ENCODE results near the gene MPHOSPH9.

The MPHOSPH9 gene

DNA sequence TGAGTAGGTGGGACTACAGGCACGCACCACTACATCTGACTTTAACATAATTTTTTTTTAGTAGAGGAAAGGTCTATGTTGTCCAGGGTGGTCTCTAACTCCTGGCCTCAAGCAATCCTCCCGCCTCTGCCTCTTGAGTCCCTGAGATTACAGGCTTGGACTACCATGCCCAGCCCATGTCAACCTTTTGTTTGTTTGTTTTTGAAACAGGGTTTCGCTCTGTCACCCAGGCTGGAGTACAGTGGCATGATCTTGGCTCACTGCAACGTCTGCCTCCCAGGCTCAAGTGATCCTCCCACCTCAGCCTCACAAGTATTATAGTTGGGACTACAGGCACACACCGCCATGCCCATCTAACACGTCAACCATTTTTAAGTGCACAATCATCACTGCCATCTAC lies 111.3 kb downstream of the MPHOSPH9 start:
- no peak for DNase-seq

GRCh38 chr12:123120452-123121166 lies 112.3 kb downstream of the MPHOSPH9 start:
- DNase-seq = peak; percentile 8

DNA sequence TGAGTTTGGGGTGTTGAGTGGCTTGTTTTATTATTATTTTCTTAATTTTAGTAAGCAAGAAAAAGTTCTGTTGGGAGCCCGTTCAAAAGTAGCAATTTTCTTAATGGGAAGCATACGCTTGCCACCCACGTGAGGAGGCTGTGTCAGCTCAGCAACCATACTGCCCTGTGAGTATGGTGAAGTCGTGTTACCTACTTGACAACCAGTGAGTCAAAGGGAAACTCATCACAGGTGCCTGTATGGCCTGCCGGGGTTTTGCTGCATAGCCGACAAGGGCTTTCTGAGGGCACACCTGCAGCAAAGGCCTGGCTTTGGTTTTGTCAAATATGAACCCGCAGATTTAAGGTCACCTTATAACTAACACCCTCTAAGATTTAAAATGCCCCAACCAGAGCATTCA lies 113.1 kb downstream of the MPHOSPH9 start:
- DNase-seq = no peak

- DNase-seq = no peak
Observed at GRCh38 chr12:123118497-123118896, 114.4 kb downstream of the MPHOSPH9 start.

DNA sequence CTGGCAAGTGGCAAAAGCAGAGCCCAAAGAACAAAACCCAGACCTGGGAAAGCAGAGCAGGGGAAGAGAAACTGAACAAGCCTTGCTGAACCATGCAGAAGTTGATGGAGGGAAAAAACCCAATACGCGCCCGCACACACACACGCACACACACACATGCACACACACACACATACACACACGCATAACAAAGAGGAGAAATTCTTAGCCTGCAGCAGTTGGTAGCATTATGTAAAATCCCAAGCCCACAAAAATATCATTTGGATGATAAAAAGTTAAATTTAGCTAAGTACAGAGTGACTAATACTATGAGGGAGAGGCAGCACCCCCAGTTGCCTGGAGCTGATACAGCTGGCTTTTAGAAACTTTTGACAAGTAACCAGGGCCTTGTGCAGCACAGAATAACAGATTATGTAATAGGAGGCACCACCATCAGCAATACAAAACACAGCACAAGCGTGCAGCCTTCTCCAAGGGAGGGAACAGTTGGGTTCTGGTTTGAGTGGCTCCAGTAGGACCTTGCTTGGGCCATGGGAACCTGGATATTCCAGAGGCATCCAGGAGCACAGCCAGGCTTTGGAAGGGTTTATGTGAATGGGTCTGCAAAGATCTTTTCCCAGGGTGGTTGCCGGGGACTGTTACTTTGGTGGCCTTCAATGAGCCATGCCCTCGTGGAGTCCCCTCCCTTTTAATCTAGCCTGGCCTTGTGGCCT lies 117.4 kb downstream of the MPHOSPH9 start:
- no peak for DNase-seq

GRCh38 chr12:123114304-123115083 lies 118.4 kb downstream of the MPHOSPH9 start:
- no peak for DNase-seq

DNA sequence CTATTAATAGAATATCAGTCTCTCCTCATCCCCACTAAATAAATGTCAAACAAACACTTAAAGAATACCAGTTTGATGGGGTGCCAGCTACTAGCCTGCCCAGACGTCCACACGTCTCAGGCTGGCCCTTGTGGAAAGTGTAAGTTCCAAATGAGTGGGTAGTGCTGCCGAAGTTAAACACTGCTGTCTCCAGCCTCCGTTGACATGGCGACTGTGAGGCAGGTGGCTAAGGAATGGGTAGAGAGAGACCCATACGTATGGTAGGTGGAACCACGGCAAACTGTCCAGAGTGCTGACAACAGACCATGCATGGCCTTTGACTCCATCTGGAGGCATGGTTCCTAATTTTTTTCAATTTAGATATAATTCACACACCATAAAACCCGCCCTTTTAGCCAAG lies 119.9 kb downstream of the MPHOSPH9 start:
- no peak for DNase-seq

GRCh38 chr12:123111498-123112165 lies 121.3 kb downstream of the MPHOSPH9 start:
- DNase-seq = no peak

DNA sequence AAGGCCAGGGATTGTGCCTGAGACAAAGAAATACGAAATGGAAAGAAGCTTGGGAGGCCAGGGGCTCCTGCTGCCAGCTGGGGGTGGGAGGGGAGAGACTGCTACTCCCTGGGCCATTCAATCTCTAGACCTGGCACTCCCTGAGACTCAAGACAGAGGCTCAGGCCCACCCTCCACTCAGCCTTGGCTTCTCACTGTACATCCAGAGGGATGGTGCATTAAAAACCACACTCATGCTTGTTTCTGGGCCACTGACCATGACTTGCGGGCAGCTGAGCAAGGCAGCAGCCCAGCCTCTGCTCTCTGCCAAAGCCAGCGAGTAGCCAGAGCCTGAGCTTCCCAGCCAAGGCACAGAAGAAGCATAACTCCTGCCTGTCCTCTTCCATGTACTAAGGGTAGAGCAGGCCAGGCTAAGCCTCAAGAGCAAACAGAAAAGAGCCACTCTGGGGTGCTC lies 123.6 kb downstream of the MPHOSPH9 start:
- no peak for DNase-seq

DNA sequence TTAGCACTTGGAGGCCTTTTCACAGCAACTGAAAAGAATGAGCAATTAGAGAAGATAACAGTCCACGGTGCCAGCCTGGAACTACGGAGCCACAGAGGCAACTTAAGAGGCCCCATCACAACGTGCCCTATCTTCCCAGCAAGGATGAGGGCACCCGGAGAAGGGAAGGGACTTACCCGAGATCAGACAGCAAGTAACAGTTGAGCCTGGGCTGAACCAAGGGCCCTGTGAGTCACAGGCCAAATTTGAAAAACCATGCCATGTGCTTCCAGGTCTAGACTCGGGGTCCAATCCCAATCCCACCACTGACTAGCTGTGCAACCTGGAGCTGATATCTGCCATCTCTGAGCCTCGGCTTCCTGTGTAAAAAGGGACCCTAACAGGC lies 124.3 kb downstream of the MPHOSPH9 start:
- DNase-seq = no peak

GRCh38 chr12:123107926-123108681 lies 124.8 kb downstream of the MPHOSPH9 start:
- DNase-seq = no peak

DNA sequence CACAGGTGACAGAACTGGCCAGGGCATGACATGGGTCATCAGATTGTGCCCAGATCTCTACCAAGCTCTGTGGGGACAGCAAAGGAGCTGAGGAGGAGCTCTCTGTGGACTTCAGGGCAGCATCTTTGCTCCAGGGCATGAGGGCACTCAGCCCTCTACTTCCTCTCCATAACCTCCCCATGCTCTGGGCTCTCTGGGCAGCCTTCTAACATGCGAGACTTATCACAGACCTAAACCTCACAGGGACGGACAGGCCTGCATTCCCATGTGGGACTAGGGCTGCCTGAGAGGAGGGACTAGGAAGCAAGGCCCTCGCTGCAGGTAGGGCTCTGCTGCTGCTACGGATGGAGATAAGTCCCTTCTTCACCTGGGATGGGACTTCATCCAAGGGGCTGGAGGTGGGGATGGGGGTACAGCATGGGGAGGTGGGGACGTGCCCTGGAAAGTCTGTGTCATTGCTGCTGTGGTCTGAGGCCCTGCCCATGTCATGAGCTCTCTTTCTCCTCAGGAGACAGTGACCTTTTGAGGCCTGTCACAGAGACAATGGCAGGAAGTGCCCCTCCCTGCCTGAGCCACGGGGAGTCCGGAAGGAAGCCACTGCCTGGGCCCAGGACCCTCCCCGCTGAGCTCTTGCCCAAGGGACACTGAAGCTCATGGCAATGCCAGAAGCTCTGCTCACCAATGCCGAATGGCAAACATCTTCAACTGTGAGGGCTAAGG lies 126.1 kb downstream of the MPHOSPH9 start:
- peak; percentile 61 for DNase-seq

DNA sequence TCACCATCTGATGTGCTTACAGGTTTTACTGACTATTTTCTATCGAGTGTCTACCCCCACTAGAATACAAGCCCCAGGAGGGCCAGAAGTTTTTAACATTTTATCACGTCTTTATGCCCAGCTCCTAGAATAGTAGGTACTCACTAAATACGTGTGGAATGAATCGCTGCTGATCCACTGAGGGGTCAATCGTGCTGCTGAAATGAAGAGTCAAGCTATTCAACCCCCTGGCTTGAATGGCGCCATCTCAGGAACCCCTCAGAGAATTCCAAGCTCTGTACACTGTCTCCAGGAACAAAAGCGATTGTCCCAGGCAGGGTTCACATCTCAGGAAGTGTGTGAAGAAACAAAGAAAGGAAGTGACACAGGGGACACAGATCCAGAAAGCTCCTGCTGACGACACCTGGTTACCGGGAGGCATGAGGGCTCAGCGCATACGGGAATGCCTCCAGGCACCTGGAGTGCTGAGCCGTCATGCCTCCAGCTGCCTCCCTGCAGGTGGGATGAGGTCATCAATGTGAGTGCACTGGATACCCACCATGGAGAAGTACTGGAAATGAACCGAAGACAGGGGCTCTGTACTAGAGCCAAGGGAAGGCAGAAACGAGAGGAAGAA lies 127.6 kb downstream of the MPHOSPH9 start:
- DNase-seq = no peak

DNA sequence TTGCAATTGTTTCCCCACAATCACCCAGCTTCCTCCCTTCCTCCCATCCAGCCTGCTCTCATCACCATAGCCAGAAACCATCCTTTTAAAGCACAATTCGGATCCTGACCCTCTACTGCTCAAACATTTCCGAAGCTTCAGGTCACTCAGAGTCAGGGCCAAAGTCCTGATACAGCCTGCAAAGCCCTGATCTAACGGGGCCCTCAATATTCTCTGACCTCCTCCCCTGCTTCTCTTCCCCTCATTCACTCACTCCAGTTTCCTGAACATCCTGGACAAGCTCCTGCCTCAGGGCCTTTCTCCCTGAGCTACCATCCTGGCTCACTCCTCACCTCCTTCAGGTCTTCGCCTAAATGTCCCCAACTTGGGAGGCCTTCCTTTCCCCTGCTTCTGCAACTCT lies 128.1 kb downstream of the MPHOSPH9 start:
- no peak for DNase-seq
